Measurements from ENCODE around the gene MAP4K5. TPM values are rescaled to one million over a fixed set of nuclear protein-coding genes. Genes with fewer than 3 reads are reported as not detected.

The MAP4K5 gene
- total RNA-seq, 4 donors from 2014 or later: 40.8 to 173 (median 105) TPM

GRCh38 chr14:50488521-50488920, 43.8 kb downstream of the MAP4K5 start:
- WGBS, 2 donors (ENCODE audit: low coverage in 1 of 2): 97 to 100% methylated on average over 1 of the region's 1 CpG
- H3K4me1 ChIP-seq: no peaks in the 10 kb centered on the region
- in situ Hi-C loops (cut with MboI; ENCODE audit: low pct_ligation_motif_present in 1 of 4, low pct_unique_long_range_greater_than_20kb in 1 of 4, low sequenced_read_pairs in 3 of 4): no loop called here
- intact Hi-C loops (cut with DNase I; ENCODE audit: low total_unique reads): no loop called here
- no peak overlapping the region for H3K4me3 ChIP-seq
- H3K27me3 ChIP-seq: no peaks in the 10 kb centered on the region
- no peak for TF ChIP-seq POLR2AphosphoS5 (IDR thresholded peaks at IDR 0.05)
- no peak for TF ChIP-seq EP300 (IDR thresholded peaks at IDR 0.05; ENCODE audit: low read depth)
- TF ChIP-seq POLR2A (IDR thresholded peaks at IDR 0.05): no peak
- no peaks in the 10 kb centered on the region for H3K9me3 ChIP-seq
- H3K36me3 ChIP-seq: peaks cover 0 to 7% (median 0%) of the 10 kb centered on the region in 4 donors
- DNase-seq: no peak
- no peak overlapping the region for H3K27ac ChIP-seq

- in situ Hi-C loops (cut with MboI; ENCODE audit: low pct_ligation_motif_present in 1 of 4, low pct_unique_long_range_greater_than_20kb in 1 of 4, low sequenced_read_pairs in 3 of 4) (no loop called here), intact Hi-C loops (cut with DNase I; ENCODE audit: low total_unique reads) (no loop called here)
- Histone ChIP-seq H3K4me3 (no peak overlapping the region), H3K27ac (no peak overlapping the region), H3K36me3 (peaks cover 0 to 16% (median 5%) of the 10 kb centered on the region in 4 donors), H3K9me3 (no peaks in the 10 kb centered on the region), H3K27me3 (no peaks in the 10 kb centered on the region), H3K4me1 (no peaks in the 10 kb centered on the region)
- DNase-seq: no peak
- no peak for TF ChIP-seq POLR2A (IDR thresholded peaks at IDR 0.05)
- no peak for TF ChIP-seq POLR2AphosphoS5 (IDR thresholded peaks at IDR 0.05)
- no peak for TF ChIP-seq EP300 (IDR thresholded peaks at IDR 0.05; ENCODE audit: low read depth)
- 97 to 100% methylated on average over 2 of the region's 2 CpGs for WGBS, 2 donors (ENCODE audit: low coverage in 1 of 2)
These were observed 53.3 kb downstream of the MAP4K5 start for GRCh38 chr14:50479041-50479440.

- WGBS, 2 donors (ENCODE audit: low coverage in 1 of 2): 92 to 96% methylated on average over 2 of the region's 2 CpGs
- H3K9me3 ChIP-seq: no peaks in the 10 kb centered on the region
- DNase-seq: no peak
- H3K27me3 ChIP-seq: no peaks in the 10 kb centered on the region
- no peak overlapping the region for H3K27ac ChIP-seq
- peaks cover 0 to 28% (median 12%) of the 10 kb centered on the region in 4 donors for H3K36me3 ChIP-seq
- intact Hi-C loops (cut with DNase I; ENCODE audit: low total_unique reads): no loop called here
- TF ChIP-seq POLR2AphosphoS5 (IDR thresholded peaks at IDR 0.05): no peak
- TF ChIP-seq EP300 (IDR thresholded peaks at IDR 0.05; ENCODE audit: low read depth): no peak
- TF ChIP-seq POLR2A (IDR thresholded peaks at IDR 0.05): no peak
- no peak for TF ChIP-seq CTCF (IDR thresholded peaks at IDR 0.05)
- H3K4me3 ChIP-seq: no peak overlapping the region
- no peaks in the 10 kb centered on the region for H3K4me1 ChIP-seq
- in situ Hi-C loops (cut with MboI; ENCODE audit: low pct_ligation_motif_present in 1 of 4, low pct_unique_long_range_greater_than_20kb in 1 of 4, low sequenced_read_pairs in 3 of 4): no loop called here
These were observed 54.6 kb downstream of the MAP4K5 start for GRCh38 chr14:50477760-50478159.

GRCh38 chr14:50476134-50476533, 56.2 kb downstream of the MAP4K5 start:
- H3K36me3 ChIP-seq: peaks cover 0 to 44% (median 20%) of the 10 kb centered on the region in 4 donors
- 98 to 100% methylated on average over 1 of the region's 1 CpG for WGBS, 2 donors (ENCODE audit: low coverage in 1 of 2)
- no peaks in the 10 kb centered on the region for H3K4me1 ChIP-seq
- intact Hi-C loops (cut with DNase I; ENCODE audit: low total_unique reads): no loop called here
- in situ Hi-C loops (cut with MboI; ENCODE audit: low pct_ligation_motif_present in 1 of 4, low pct_unique_long_range_greater_than_20kb in 1 of 4, low sequenced_read_pairs in 3 of 4): no loop called here
- no peak for DNase-seq
- TF ChIP-seq POLR2AphosphoS5 (IDR thresholded peaks at IDR 0.05) (no peak), POLR2A (IDR thresholded peaks at IDR 0.05) (no peak), CTCF (IDR thresholded peaks at IDR 0.05) (no peak), EP300 (IDR thresholded peaks at IDR 0.05; ENCODE audit: low read depth) (no peak)
- peaks cover 12 to 14% of the 10 kb centered on the region in 2 donors for H3K9me3 ChIP-seq
- H3K27ac ChIP-seq: no peak overlapping the region
- H3K27me3 ChIP-seq: no peaks in the 10 kb centered on the region
- H3K4me3 ChIP-seq: no peak overlapping the region

- TF ChIP-seq CTCF (IDR thresholded peaks at IDR 0.05) (no peak), POLR2A (IDR thresholded peaks at IDR 0.05) (no peak), EP300 (IDR thresholded peaks at IDR 0.05; ENCODE audit: low read depth) (no peak), POLR2AphosphoS5 (IDR thresholded peaks at IDR 0.05) (no peak)
- Histone ChIP-seq H3K27ac (no peak overlapping the region), H3K4me1 (no peaks in the 10 kb centered on the region), H3K27me3 (no peaks in the 10 kb centered on the region), H3K36me3 (peaks cover 0 to 47% (median 21%) of the 10 kb centered on the region in 4 donors), H3K9me3 (peaks cover 14% of the 10 kb centered on the region in 2 donors), H3K4me3 (no peak overlapping the region)
- in situ Hi-C loops (cut with MboI; ENCODE audit: low pct_ligation_motif_present in 1 of 4, low pct_unique_long_range_greater_than_20kb in 1 of 4, low sequenced_read_pairs in 3 of 4): no loop called here
- no peak for DNase-seq
- intact Hi-C loops (cut with DNase I; ENCODE audit: low total_unique reads): no loop called here
- WGBS, 2 donors (ENCODE audit: low coverage in 1 of 2): 27 to 40% methylated on average over 1 of the region's 1 CpG
These were observed 56.9 kb downstream of the MAP4K5 start for GRCh38 chr14:50475460-50475859.

All from transverse colon (tissue), 4 donors.